Measurements from ENCODE around the gene SELENOH. TPM values are rescaled to one million over a fixed set of nuclear protein-coding genes. Genes with fewer than 3 reads are reported as not detected.

SELENOH gene
- 65.7 and 70.2 TPM in 2 replicates for total RNA-seq

GRCh38 chr11:57741132-57742086, at the start of gene SELENOH:
TSS of gene SELENOH (plus strand) at chr11:57741491. CDS start at chr11:57741596, 105 bp downstream.

GRCh38 chr11:57711414-57712255, 29.7 kb upstream of the SELENOH start, which contains the start of gene MED19:
TSS of gene MED19 (minus strand) at chr11:57712215. CDS start at chr11:57712179, 36 bp downstream.

GRCh38 chr11:57712256-57713150, 28.8 kb upstream of the SELENOH start, which contains the start of gene TMX2:
TSS of gene TMX2 (plus strand) at chr11:57712593. CDS start at chr11:57712619, 26 bp downstream.

GRCh38 chr11:57751676-57752253, 10.5 kb downstream of the SELENOH start, which contains the start of gene BTBD18:
TSS of gene BTBD18 (minus strand) at chr11:57751819. CDS start at chr11:57751188, 631 bp downstream.

GRCh38 chr11:57761301-57762234, 20.3 kb downstream of the SELENOH start, which contains the start of gene CTNND1:
TSS of gene CTNND1 (plus strand) at chr11:57761802. CDS start at chr11:57791479, 29,677 bp downstream.

Other genes starting within 250 kb of the SELENOH start
- 10.6 and 11.7 TPM in 2 replicates for gene SLC43A1, start 225.8 kb upstream of the SELENOH start, total RNA-seq
- gene TIMM10, start 210.7 kb upstream of the SELENOH start, total RNA-seq: 37.5 and 109 TPM in 2 replicates
- not detected in 2 replicates for gene SMTNL1, start 203.9 kb upstream of the SELENOH start, total RNA-seq
- 17.4 and 40.3 TPM in 2 replicates for gene UBE2L6, start 173.8 kb upstream of the SELENOH start, total RNA-seq
- gene SERPING1, start 143.8 kb upstream of the SELENOH start, total RNA-seq: 0.09 and 0.56 TPM in 2 replicates
- gene YPEL4, start 91.6 kb upstream of the SELENOH start, total RNA-seq: 0.18 and 0.28 TPM in 2 replicates
- 21.7 and 22.6 TPM in 2 replicates for gene CLP1, start 83.7 kb upstream of the SELENOH start, total RNA-seq
- 31.5 and 37.3 TPM in 2 replicates for gene ZDHHC5, start 73.4 kb upstream of the SELENOH start, total RNA-seq
- gene MED19, start 29.3 kb upstream of the SELENOH start, total RNA-seq: 13.9 and 19.1 TPM in 2 replicates
- gene TMX2, start 28.9 kb upstream of the SELENOH start, total RNA-seq: 52.0 and 55.1 TPM in 2 replicates
- not detected in 2 replicates for gene BTBD18, start 10.3 kb downstream of the SELENOH start, total RNA-seq
- 184 and 247 TPM in 2 replicates for gene CTNND1, start 20.3 kb downstream of the SELENOH start, total RNA-seq